Glutamatergic neuron (in vitro differentiated cells): ENCODE results near the gene ZNF23. TPM values are rescaled to one million over a fixed set of nuclear protein-coding genes. Genes with fewer than 3 reads are reported as not detected.

ENCODE experiments used
- DNase-seq: peaks from one replicate; pipeline ENCODE4 v3.0.0; 2022
- H3K27ac Mint-ChIP-seq: one replicate; pipeline ENCODE4 v1.8.0; 2020; ENCODE audit warnings: mild to moderate bottlenecking, mixed read lengths, inconsistent platforms; ENCODE audit not compliant: unreplicated experiment
- H3K27me3 Mint-ChIP-seq: one replicate; pipeline ENCODE4 v1.8.0; 2020; ENCODE audit warnings: mild to moderate bottlenecking, moderate library complexity, mixed read lengths, inconsistent platforms; ENCODE audit not compliant: unreplicated experiment
- H3K36me3 Mint-ChIP-seq: one replicate; pipeline ENCODE4 v1.8.0; 2020; ENCODE audit warnings: mild to moderate bottlenecking, mixed read lengths, inconsistent platforms; ENCODE audit not compliant: unreplicated experiment
- H3K4me1 Mint-ChIP-seq: one replicate; pipeline ENCODE4 v1.8.0; 2020; ENCODE audit warnings: mild to moderate bottlenecking, low read depth, mixed read lengths, inconsistent platforms; ENCODE audit not compliant: unreplicated experiment
- H3K4me3 Mint-ChIP-seq: one replicate; pipeline ENCODE4 v1.8.0; 2020; ENCODE audit warnings: mild to moderate bottlenecking, mixed read lengths, inconsistent platforms; ENCODE audit not compliant: unreplicated experiment
- H3K9me3 Mint-ChIP-seq: one replicate; pipeline ENCODE4 v1.8.0; 2020; ENCODE audit warnings: mild to moderate bottlenecking, moderate library complexity, mixed read lengths, inconsistent platforms; ENCODE audit not compliant: unreplicated experiment
- total RNA-seq: library from RNA; stranded (reverse); fragmentation: NEBNext Ultra II Directional; extraction: Animal tissue kit (Norgen Biotek cat#: 25700); gene quantifications from one replicate; pipeline ENCODE4 v1.2.1, GENCODE V29; 2021; ENCODE audit not compliant: unreplicated experiment
- TF ChIP-seq, protein P1 (sequence below): fragments of 200-600 bp; sonication (generic); IDR thresholded peaks from one replicate; pipeline ENCODE4 v1.5.0; 2021; ENCODE audit not compliant: partially characterized antibody, unreplicated experiment

The ZNF23 gene
- total RNA-seq, 1 donor from 2014 or later: 17.3 TPM

DNA sequence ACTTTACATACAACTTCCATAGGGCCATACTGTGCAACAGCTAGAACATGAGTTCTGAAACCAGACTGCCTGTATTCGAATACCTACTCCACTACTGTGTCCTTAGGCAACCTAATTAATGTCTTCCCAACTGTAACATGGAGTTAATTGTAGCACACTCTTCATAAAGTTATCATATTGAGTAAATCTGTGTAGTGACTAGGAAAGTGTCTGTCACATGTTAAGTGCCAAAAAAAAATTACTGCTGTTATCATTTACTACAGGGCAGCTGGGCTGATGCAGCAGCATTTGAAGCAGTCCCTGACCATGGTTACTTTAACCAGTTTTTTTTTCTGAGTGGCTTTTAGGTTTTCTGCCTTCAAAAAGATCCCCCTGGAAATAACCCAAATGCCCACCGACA lies 10.9 kb upstream of the ZNF23 start:
- Mint-ChIP-seq H3K4me3 (no peak overlapping the region), H3K9me3 (no peaks in the 10 kb centered on the region), H3K4me1 (no peaks in the 10 kb centered on the region), H3K36me3 (peaks cover 8% of the 10 kb centered on the region), H3K27ac (no peak overlapping the region), H3K27me3 (peaks cover 2% of the 10 kb centered on the region)
- no peak for DNase-seq
- TF ChIP-seq, protein P1, sequence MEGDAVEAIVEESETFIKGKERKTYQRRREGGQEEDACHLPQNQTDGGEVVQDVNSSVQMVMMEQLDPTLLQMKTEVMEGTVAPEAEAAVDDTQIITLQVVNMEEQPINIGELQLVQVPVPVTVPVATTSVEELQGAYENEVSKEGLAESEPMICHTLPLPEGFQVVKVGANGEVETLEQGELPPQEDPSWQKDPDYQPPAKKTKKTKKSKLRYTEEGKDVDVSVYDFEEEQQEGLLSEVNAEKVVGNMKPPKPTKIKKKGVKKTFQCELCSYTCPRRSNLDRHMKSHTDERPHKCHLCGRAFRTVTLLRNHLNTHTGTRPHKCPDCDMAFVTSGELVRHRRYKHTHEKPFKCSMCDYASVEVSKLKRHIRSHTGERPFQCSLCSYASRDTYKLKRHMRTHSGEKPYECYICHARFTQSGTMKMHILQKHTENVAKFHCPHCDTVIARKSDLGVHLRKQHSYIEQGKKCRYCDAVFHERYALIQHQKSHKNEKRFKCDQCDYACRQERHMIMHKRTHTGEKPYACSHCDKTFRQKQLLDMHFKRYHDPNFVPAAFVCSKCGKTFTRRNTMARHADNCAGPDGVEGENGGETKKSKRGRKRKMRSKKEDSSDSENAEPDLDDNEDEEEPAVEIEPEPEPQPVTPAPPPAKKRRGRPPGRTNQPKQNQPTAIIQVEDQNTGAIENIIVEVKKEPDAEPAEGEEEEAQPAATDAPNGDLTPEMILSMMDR: no peak

DNA sequence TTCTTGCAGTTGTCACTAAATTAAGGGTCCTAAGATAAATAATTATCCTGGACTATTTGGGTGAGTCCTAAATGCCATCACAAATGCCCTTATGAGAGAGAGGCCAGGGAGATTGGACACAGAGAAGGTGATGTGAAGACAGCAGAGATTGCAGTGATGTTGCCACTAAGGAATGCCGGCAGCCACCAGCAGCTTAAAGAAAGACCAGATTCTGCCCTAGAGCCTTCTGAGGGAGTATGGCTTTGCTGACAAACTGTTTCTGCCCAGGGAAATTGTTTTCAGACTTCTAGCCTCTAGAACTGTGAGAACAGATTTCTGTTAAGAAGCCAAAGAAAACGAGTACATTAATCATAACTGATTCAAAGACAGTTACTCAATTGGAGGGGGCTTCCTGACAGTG lies 10.0 kb upstream of the ZNF23 start:
- Mint-ChIP-seq H3K4me1 (no peaks in the 10 kb centered on the region), H3K4me3 (no peak overlapping the region), H3K36me3 (peaks cover 7% of the 10 kb centered on the region), H3K27ac (no peak overlapping the region), H3K27me3 (peaks cover 2% of the 10 kb centered on the region), H3K9me3 (no peaks in the 10 kb centered on the region)
- DNase-seq: no peak
- TF ChIP-seq, protein P1: no peak

DNA sequence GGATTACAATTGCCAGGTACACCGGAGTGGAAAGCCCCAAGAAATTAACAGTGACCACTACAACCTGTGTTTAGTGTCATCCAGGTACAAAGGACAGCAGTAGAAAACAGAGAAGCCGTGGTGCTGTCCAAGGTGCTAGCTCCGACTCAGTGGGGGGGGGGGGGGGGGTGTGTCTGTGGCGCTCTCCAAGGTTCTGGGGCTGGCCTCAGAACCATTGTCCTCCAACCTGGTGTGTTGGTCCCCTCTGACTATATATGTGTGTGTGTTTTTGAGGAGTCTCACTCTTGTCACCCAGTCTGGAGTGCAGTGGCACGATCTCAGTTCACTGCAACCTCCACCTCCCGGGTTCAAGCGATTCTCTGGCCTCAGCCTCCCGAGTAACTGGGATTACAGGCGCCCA lies 5.8 kb upstream of the ZNF23 start:
- H3K9me3 Mint-ChIP-seq: no peaks in the 10 kb centered on the region
- TF ChIP-seq, protein P1: no peak
- H3K4me1 Mint-ChIP-seq: no peaks in the 10 kb centered on the region
- peaks cover 2% of the 10 kb centered on the region for H3K27me3 Mint-ChIP-seq
- DNase-seq: no peak
- no peak overlapping the region for H3K27ac Mint-ChIP-seq
- no peaks in the 10 kb centered on the region for H3K36me3 Mint-ChIP-seq
- H3K4me3 Mint-ChIP-seq: no peak overlapping the region

DNA sequence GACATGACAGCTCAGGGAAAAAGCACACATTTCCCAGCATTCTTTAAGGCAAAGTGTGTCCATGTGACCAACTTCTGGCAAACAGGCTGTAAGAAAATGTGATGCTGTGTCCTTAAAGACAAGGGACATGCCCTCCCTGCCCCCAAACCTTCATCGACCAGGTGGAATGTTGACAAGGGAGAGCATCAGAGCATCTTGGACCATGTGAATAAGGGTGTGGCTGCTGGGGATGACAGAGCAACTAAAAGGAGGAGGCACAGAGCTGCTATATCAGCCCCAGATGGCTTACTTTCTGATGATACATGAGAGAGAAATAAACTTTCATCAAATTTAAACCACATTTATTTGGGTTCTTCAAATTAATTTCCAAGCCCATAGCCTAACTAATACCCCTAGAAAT lies 2.2 kb upstream of the ZNF23 start:
- Mint-ChIP-seq H3K4me1 (no peaks in the 10 kb centered on the region), H3K9me3 (no peaks in the 10 kb centered on the region), H3K27me3 (no peaks in the 10 kb centered on the region), H3K4me3 (no peak overlapping the region), H3K27ac (no peak overlapping the region), H3K36me3 (no peaks in the 10 kb centered on the region)
- DNase-seq: no peak
- TF ChIP-seq, protein P1: no peak

- H3K27me3 Mint-ChIP-seq: peaks cover 2% of the 10 kb centered on the region
- H3K4me1 Mint-ChIP-seq: no peaks in the 10 kb centered on the region
- no peak for DNase-seq
- H3K36me3 Mint-ChIP-seq: peaks cover 6% of the 10 kb centered on the region
- TF ChIP-seq, protein P1: no peak
- no peaks in the 10 kb centered on the region for H3K9me3 Mint-ChIP-seq
- H3K27ac Mint-ChIP-seq: peak overlapping the region; percentile 95
- H3K4me3 Mint-ChIP-seq: peak overlapping the region; percentile 98
Measured at GRCh38 chr16:71460941-71461340, 1.1 kb downstream of the ZNF23 start.
